ENCODE measurements around the gene ADGRD2. TPM values are rescaled to one million over a fixed set of nuclear protein-coding genes. Genes with fewer than 3 reads are reported as not detected.

The ADGRD2 gene
- total RNA-seq, 1 donor from 2014 or later = not detected

DNA sequence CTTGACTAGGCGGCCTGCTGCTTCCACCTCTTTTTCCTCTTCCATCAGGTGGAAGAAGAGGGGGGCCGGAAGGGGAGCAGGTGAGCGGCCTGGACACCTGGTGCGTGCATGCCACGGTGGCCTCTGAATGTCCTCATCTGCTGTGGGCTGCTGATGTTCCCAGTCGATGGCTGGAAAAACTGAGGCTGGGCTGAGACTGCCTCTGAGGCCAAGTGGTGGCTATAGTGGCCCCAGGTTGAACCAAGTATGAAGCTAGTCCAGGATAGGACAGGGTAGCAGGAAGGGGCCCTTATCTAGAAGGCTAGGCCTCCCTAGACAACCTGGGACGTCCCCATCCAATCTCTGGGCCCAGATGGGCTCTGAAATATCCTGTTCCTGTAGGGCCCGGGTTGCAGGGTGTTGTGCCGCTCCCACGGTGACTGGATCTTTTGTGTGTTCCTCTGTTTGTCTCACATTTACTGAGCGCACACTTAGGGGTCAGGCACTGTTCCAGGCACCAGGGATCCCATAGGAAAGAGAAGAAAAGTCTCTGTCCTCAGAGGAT is 57.7 kb downstream of the ADGRD2 start:
- Mint-ChIP-seq H3K9me3 (ENCODE audit: unreplicated experiment) (no peaks in the 10 kb centered on the region), H3K4me1 (ENCODE audit: unreplicated experiment) (peaks cover 5% of the 10 kb centered on the region), H3K27ac (ENCODE audit: unreplicated experiment) (no peak overlapping the region), H3K36me3 (ENCODE audit: unreplicated experiment) (peaks cover 2% of the 10 kb centered on the region), H3K4me3 (ENCODE audit: unreplicated experiment) (no peak overlapping the region), H3K27me3 (ENCODE audit: unreplicated experiment) (peaks cover 14% of the 10 kb centered on the region)
- TF ChIP-seq, protein P1, sequence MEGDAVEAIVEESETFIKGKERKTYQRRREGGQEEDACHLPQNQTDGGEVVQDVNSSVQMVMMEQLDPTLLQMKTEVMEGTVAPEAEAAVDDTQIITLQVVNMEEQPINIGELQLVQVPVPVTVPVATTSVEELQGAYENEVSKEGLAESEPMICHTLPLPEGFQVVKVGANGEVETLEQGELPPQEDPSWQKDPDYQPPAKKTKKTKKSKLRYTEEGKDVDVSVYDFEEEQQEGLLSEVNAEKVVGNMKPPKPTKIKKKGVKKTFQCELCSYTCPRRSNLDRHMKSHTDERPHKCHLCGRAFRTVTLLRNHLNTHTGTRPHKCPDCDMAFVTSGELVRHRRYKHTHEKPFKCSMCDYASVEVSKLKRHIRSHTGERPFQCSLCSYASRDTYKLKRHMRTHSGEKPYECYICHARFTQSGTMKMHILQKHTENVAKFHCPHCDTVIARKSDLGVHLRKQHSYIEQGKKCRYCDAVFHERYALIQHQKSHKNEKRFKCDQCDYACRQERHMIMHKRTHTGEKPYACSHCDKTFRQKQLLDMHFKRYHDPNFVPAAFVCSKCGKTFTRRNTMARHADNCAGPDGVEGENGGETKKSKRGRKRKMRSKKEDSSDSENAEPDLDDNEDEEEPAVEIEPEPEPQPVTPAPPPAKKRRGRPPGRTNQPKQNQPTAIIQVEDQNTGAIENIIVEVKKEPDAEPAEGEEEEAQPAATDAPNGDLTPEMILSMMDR (IDR thresholded peaks at IDR 0.05) = no peak
- no peak for DNase-seq (ENCODE audit: extremely low spot score, unreplicated experiment)

- TF ChIP-seq, protein P1 (IDR thresholded peaks at IDR 0.05) = no peak
- Mint-ChIP-seq H3K27ac (ENCODE audit: unreplicated experiment) (no peak overlapping the region), H3K4me1 (ENCODE audit: unreplicated experiment) (no peaks in the 10 kb centered on the region), H3K4me3 (ENCODE audit: unreplicated experiment) (no peak overlapping the region), H3K27me3 (ENCODE audit: unreplicated experiment) (peaks cover 2% of the 10 kb centered on the region), H3K36me3 (ENCODE audit: unreplicated experiment) (no peaks in the 10 kb centered on the region), H3K9me3 (ENCODE audit: unreplicated experiment) (no peaks in the 10 kb centered on the region)
- DNase-seq (ENCODE audit: extremely low spot score, unreplicated experiment) = no peak
These were observed 60.6 kb downstream of the ADGRD2 start for GRCh38 chr9:124510650-124511425.

- H3K4me1 Mint-ChIP-seq (ENCODE audit: unreplicated experiment) = no peaks in the 10 kb centered on the region
These were observed 61.2 kb downstream of the ADGRD2 start for GRCh38 chr9:124511426-124511840.

DNA sequence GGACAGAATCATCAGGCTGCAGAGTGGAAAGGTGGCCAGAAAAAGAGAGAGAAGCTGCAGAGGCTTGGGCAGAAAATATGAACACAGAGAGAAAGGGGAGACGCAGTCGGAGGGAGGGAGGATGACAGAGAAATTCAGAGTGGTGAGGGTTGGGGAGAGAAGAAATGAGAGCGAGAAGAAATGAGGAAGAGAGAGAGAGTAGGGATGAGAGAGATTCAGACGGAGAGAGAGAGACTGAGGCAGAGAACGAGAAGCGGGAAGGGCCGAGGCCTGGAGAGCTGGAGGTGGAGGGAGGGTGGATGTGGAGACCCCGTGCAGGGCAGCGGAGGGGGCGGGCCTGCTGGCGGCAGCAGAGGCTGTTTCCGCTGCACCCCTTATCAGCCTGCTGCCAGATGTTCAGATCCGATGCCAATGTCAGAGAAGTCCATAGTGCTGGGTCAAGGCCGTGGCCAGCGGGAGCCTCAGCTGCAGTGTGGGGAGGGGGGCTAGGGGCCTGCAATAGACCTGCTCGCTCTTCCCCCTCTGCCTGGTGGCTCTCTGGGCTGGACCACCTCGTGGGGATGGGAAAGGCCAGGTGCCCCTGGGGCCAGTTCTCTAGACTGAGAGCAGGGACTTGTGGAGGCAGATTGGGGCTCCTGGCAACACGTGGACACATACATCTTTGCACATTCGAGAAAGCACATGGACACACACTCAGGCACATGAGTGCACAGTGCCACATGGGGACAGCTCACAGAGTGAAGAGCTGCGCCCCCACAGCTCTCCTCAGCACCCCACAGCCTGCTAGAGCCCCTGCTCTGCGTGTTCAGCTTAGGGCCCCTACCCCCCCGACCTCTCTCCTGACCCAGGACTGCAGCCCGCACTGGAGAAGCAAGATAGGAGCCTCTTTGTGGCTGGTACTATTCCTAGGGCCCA is 61.9 kb downstream of the ADGRD2 start:
- Mint-ChIP-seq H3K9me3 (ENCODE audit: unreplicated experiment) (no peaks in the 10 kb centered on the region), H3K27me3 (ENCODE audit: unreplicated experiment) (peaks cover 5% of the 10 kb centered on the region), H3K27ac (ENCODE audit: unreplicated experiment) (no peak overlapping the region), H3K4me1 (ENCODE audit: unreplicated experiment) (no peaks in the 10 kb centered on the region), H3K4me3 (ENCODE audit: unreplicated experiment) (no peak overlapping the region), H3K36me3 (ENCODE audit: unreplicated experiment) (no peaks in the 10 kb centered on the region)
- TF ChIP-seq, protein P1 (IDR thresholded peaks at IDR 0.05) = no peak
- no peak for DNase-seq (ENCODE audit: extremely low spot score, unreplicated experiment)

More at GRCh38 chr9:124511426-124511840, 61.2 kb downstream of the ADGRD2 start:
- Mint-ChIP-seq H3K9me3 (ENCODE audit: unreplicated experiment) (no peaks in the 10 kb centered on the region), H3K36me3 (ENCODE audit: unreplicated experiment) (no peaks in the 10 kb centered on the region), H3K27me3 (ENCODE audit: unreplicated experiment) (peaks cover 2% of the 10 kb centered on the region), H3K4me3 (ENCODE audit: unreplicated experiment) (no peak overlapping the region), H3K27ac (ENCODE audit: unreplicated experiment) (no peak overlapping the region)
- no peak for DNase-seq (ENCODE audit: extremely low spot score, unreplicated experiment)
- TF ChIP-seq, protein P1 (IDR thresholded peaks at IDR 0.05) = no peak

Data from osteocyte (in vitro differentiated cells).